ENCODE measurements around the gene NAXD.

DNA sequence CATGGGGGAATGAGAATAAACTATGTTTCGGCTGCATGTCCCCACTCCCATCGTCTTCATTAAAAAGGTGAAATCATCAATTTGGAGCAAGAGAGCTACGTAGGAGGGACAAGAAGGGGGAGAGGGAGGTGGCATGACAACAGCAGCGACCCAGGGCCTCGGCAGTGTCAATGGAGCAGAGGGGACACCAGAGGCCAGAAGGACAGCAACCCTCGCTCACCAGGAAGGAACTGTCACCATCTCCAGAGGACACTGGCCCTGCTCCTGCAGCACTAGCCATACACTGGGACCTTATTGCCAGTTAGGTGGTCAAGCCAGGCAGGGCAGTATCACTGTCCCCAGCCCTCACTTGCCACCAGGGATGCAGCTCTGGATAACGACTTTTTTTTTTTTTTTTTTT is 34.2 kb downstream of the NAXD start:
- no peak for TF ChIP-seq CTCF (IDR thresholded peaks at IDR 0.05)
- TF ChIP-seq EP300 (IDR thresholded peaks at IDR 0.05; ENCODE audit: low read depth): no peak

Data from transverse colon (tissue), 3 donors.